Erythroblast (primary cell): Measurements from ENCODE around the gene SGCE.

Experiments
- GATA1 ChIP-seq: IDR thresholded peaks from 2 replicates; pipeline ENCODE4 v1.6.1; 2011; ENCODE audit warnings: low read depth, mild to moderate bottlenecking, control low read depth, low read length, moderate library complexity
- POLR2A ChIP-seq: IDR thresholded peaks from 2 replicates; pipeline ENCODE4 v1.6.1; 2011; ENCODE audit warnings: mild to moderate bottlenecking, low read length

DNA sequence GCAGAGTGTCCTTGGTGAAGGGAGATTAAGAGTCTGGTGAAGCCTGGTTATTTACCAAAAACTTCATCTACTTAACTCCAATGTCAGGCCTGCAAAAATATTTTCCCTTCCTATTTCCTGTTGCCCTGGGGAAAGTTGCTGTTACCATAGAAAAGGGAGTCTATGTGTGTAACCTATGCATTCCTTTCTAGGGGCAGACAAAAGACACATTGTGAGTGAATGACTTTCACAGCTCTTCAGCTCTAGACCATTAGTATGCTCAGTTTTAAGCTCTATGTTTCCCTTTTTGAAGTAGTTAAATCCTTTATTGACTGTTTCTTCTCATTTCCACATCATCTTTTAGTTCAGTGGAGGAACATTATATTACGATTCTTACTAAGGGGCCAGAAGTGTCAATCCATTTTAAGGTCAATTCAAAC, 45.6 kb upstream of the SGCE start:
- TF ChIP-seq POLR2A (no peak), GATA1 (no peak)
